HL-60 (cell line): ENCODE measurements around the gene APOM.

ENCODE experiments used
- GABPA ChIP-seq: IDR thresholded peaks from 2 replicates; pipeline ENCODE4 v1.6.1; 2012; ENCODE audit warnings: low read depth
- POLR2AphosphoS5 ChIP-seq: IDR thresholded peaks from 2 replicates; pipeline ENCODE4 v1.6.1; 2012; ENCODE audit warnings: low read depth
- SPI1 ChIP-seq: IDR thresholded peaks from 2 replicates; pipeline ENCODE4 v1.6.1; 2012; ENCODE audit warnings: low read depth, mild to moderate bottlenecking, borderline replicate concordance
- TF ChIP-seq, protein P1 (sequence below): IDR thresholded peaks from one replicate; pipeline ENCODE4 v1.5.1; 2011; ENCODE audit warnings: low read length, control low read depth, inconsistent platforms; ENCODE audit not compliant: insufficient read depth
- TF ChIP-seq, protein P2 (sequence below): IDR thresholded peaks from 2 replicates; pipeline ENCODE4 v1.6.1; 2012; ENCODE audit warnings: low read depth; ENCODE audit not compliant: insufficient replicate concordance

DNA sequence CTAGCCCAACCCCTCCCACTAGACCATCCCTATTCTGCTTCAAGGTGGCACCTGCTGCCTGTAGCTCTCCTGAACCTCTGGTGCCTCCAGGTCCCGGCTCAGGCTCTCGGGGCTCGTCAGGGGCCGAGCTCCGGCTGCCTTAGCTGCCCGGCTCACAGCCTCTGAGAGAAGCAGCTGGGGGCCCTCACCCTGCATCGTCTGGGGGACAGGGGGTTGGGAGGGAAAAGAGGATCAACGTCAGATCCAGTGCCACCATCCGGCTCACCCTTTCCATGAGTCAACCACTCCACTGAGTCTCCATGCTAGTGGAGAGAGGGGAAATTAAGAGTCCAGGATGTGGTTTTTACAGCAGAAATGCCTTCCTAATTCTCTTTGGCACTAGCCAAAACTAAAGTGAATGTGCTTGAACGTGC, 16.2 kb upstream of the APOM start:
- TF ChIP-seq GABPA (no peak), POLR2AphosphoS5 (no peak), SPI1 (no peak)
- TF ChIP-seq, protein P1, sequence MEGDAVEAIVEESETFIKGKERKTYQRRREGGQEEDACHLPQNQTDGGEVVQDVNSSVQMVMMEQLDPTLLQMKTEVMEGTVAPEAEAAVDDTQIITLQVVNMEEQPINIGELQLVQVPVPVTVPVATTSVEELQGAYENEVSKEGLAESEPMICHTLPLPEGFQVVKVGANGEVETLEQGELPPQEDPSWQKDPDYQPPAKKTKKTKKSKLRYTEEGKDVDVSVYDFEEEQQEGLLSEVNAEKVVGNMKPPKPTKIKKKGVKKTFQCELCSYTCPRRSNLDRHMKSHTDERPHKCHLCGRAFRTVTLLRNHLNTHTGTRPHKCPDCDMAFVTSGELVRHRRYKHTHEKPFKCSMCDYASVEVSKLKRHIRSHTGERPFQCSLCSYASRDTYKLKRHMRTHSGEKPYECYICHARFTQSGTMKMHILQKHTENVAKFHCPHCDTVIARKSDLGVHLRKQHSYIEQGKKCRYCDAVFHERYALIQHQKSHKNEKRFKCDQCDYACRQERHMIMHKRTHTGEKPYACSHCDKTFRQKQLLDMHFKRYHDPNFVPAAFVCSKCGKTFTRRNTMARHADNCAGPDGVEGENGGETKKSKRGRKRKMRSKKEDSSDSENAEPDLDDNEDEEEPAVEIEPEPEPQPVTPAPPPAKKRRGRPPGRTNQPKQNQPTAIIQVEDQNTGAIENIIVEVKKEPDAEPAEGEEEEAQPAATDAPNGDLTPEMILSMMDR, result no peak
- TF ChIP-seq, protein P2, sequence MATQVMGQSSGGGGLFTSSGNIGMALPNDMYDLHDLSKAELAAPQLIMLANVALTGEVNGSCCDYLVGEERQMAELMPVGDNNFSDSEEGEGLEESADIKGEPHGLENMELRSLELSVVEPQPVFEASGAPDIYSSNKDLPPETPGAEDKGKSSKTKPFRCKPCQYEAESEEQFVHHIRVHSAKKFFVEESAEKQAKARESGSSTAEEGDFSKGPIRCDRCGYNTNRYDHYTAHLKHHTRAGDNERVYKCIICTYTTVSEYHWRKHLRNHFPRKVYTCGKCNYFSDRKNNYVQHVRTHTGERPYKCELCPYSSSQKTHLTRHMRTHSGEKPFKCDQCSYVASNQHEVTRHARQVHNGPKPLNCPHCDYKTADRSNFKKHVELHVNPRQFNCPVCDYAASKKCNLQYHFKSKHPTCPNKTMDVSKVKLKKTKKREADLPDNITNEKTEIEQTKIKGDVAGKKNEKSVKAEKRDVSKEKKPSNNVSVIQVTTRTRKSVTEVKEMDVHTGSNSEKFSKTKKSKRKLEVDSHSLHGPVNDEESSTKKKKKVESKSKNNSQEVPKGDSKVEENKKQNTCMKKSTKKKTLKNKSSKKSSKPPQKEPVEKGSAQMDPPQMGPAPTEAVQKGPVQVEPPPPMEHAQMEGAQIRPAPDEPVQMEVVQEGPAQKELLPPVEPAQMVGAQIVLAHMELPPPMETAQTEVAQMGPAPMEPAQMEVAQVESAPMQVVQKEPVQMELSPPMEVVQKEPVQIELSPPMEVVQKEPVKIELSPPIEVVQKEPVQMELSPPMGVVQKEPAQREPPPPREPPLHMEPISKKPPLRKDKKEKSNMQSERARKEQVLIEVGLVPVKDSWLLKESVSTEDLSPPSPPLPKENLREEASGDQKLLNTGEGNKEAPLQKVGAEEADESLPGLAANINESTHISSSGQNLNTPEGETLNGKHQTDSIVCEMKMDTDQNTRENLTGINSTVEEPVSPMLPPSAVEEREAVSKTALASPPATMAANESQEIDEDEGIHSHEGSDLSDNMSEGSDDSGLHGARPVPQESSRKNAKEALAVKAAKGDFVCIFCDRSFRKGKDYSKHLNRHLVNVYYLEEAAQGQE, result no peak
